Keratinocyte (primary cell): ENCODE data around the gene PSMD6.

Experiments used
- EZH2 ChIP-seq: IDR thresholded peaks from one replicate; pipeline ENCODE4 v1.6.1; 2012; ENCODE audit warnings: inconsistent platforms, mild to moderate bottlenecking, low read length, moderate library complexity
- TF ChIP-seq, protein P1 (sequence below), 3 experiments: IDR thresholded peaks in 1 of 3; conservative IDR thresholded peaks in 1 of 3; optimal IDR thresholded peaks in 1 of 3; 2 replicates in 2 of 3; 3 replicates in 1 of 3; pipeline versions ENCODE3 to v1.5.1; 2011; ENCODE audit warnings: low read length in 3 of 3, mild to moderate bottlenecking in 3 of 3, moderate library complexity in 2 of 3, control low read depth in 1 of 3, inconsistent platforms in 1 of 3; ENCODE audit not compliant: insufficient read depth in 2 of 3; ENCODE audit errors: extremely low read depth in 1 of 3

DNA sequence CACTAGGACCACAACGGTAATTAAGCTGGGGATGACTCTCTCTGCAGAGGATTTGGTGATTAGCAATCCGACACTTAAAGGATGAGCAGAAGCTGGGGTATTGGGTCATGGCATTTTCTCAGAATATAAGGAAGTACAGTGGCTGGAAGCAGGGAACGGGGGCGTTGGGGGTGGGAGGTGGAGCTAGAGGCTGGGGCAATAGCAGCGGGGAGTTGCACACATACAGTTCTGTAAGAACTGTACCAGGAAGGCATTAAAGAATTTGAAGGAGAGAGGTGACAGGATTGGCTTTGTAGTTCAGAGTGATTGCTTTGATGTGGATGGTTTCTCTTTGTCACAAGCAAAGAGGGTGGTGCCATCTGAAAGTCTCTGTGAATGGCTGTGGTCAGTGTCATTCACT lies 28.2 kb downstream of the PSMD6 start:
- TF ChIP-seq, protein P1, sequence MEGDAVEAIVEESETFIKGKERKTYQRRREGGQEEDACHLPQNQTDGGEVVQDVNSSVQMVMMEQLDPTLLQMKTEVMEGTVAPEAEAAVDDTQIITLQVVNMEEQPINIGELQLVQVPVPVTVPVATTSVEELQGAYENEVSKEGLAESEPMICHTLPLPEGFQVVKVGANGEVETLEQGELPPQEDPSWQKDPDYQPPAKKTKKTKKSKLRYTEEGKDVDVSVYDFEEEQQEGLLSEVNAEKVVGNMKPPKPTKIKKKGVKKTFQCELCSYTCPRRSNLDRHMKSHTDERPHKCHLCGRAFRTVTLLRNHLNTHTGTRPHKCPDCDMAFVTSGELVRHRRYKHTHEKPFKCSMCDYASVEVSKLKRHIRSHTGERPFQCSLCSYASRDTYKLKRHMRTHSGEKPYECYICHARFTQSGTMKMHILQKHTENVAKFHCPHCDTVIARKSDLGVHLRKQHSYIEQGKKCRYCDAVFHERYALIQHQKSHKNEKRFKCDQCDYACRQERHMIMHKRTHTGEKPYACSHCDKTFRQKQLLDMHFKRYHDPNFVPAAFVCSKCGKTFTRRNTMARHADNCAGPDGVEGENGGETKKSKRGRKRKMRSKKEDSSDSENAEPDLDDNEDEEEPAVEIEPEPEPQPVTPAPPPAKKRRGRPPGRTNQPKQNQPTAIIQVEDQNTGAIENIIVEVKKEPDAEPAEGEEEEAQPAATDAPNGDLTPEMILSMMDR (optimal IDR thresholded peaks at IDR 0.05 in 1 of 3, IDR thresholded peaks at IDR 0.05 in 1 of 3, conservative IDR thresholded peaks at IDR 0.05 in 1 of 3; ENCODE audit: extremely low read depth in 1 of 3, insufficient read depth in 2 of 3, low read length in 3 of 3): no peak
- TF ChIP-seq EZH2: no peak
